Keratinocyte (primary cell): Measurements from ENCODE around the gene ABCA7. TPM values are rescaled to one million over a fixed set of nuclear protein-coding genes. Genes with fewer than 3 reads are reported as not detected.

Experiments
- DNase-seq: peaks from one replicate; pipeline ENCODE4 v3.0.0-alpha.2; 2011; ENCODE audit warnings: low read depth, missing footprints, low spot score
- FAIRE-seq: peaks from 2 replicates; lab custom pipeline; 2011; peaks lifted over from hg19 to GRCh38; lab: Jason Lieb, UNC
- H2AFZ ChIP-seq: 2 replicates; pipeline ENCODE4 v1.6.0; 2012; ENCODE audit warnings: low read length, control low read depth, inconsistent platforms; ENCODE audit not compliant: control insufficient read depth
- H3K27ac ChIP-seq: 2 replicates; pipeline ENCODE4 v1.5.1; 2011; ENCODE audit warnings: low read length; ENCODE audit not compliant: control insufficient read depth, insufficient read depth
- H3K27me3 ChIP-seq: 3 replicates; pipeline ENCODE4 v1.6.0; 2011; ENCODE audit warnings: low read length; ENCODE audit not compliant: control insufficient read depth, insufficient read depth; ENCODE audit errors: extremely low read depth
- H3K36me3 ChIP-seq, 2 experiments: 2 replicates in 1 of 2; 3 replicates in 1 of 2; pipeline ENCODE4 v1.5.1; 2011; ENCODE audit warnings: low read length in 2 of 2, mild to moderate bottlenecking in 1 of 2; ENCODE audit not compliant: control insufficient read depth in 2 of 2, insufficient read depth in 2 of 2; ENCODE audit errors: extremely low read depth in 1 of 2
- H3K4me1 ChIP-seq: 3 replicates; pipeline ENCODE4 v1.5.1; 2011; ENCODE audit warnings: low read length; ENCODE audit not compliant: control insufficient read depth, insufficient read depth; ENCODE audit errors: extremely low read depth
- H3K4me2 ChIP-seq: 3 replicates; pipeline ENCODE4 v1.6.0; 2011; ENCODE audit warnings: low read depth, low read length; ENCODE audit not compliant: control insufficient read depth, insufficient read depth; ENCODE audit errors: extremely low read depth
- H3K4me3 ChIP-seq, 3 experiments: fragments of 200-600 bp in 1 of 3; sonication (generic) in 1 of 3; 2 replicates in 2 of 3; 3 replicates in 1 of 3; pipeline ENCODE4 v1.5.1; 2011 to 2016; ENCODE audit warnings: low read length in 3 of 3, mild to moderate bottlenecking in 3 of 3, control low read depth in 2 of 3, inconsistent platforms in 1 of 3, low read depth in 1 of 3, mixed read lengths in 1 of 3, mixed run types in 1 of 3, moderate library complexity in 1 of 3; ENCODE audit not compliant: control insufficient read depth in 2 of 3, insufficient read depth in 2 of 3; ENCODE audit errors: extremely low read depth in 1 of 3
- H3K79me2 ChIP-seq: 2 replicates; pipeline ENCODE4 v1.6.0; 2012; ENCODE audit warnings: low read length; ENCODE audit not compliant: control insufficient read depth, insufficient read depth
- H3K9ac ChIP-seq: 3 replicates; pipeline ENCODE4 v1.6.0; 2011; ENCODE audit warnings: low read length; ENCODE audit not compliant: control insufficient read depth, insufficient read depth; ENCODE audit errors: extremely low read depth
- H3K9me1 ChIP-seq: 3 replicates; pipeline ENCODE4 v1.6.0; 2011; ENCODE audit warnings: low read length; ENCODE audit not compliant: control insufficient read depth, insufficient read depth; ENCODE audit errors: extremely low read depth
- H3K9me3 ChIP-seq: 2 replicates; pipeline ENCODE4 v1.5.1; 2012; ENCODE audit warnings: low read depth, low read length; ENCODE audit not compliant: control insufficient read depth
- H4K20me1 ChIP-seq: 3 replicates; pipeline ENCODE4 v1.6.0; 2011; ENCODE audit warnings: low read length; ENCODE audit not compliant: control insufficient read depth, insufficient read depth; ENCODE audit errors: extremely low read depth
- EZH2 ChIP-seq: IDR thresholded peaks from one replicate; pipeline ENCODE4 v1.6.1; 2012; ENCODE audit warnings: inconsistent platforms, mild to moderate bottlenecking, low read length, moderate library complexity
- dilution Hi-C: fragments of 300-500 bp; cut with MboI; formaldehyde crosslinking; loops from one replicate; pipeline ENCODE4 v1.7.0; 2020; ENCODE audit warnings: low sequenced_read_pairs; ENCODE audit not compliant: extremely low pct_ligation_motif_present
- polyA plus RNA-seq, 5 experiments: library from polyadenylated mRNA; depleted of rRNA in 3 of 5; stranded (reverse) in 3 of 5; stranded (forward) in 1 of 5; unstranded in 1 of 5; fragments of >200 nt; gene quantifications; 1 replicate in 1 of 5; 2 replicates in 3 of 5; 3 replicates in 1 of 5; pipeline versions ENCODE4 v1.2.1 to v1.2.3, GENCODE V29; 2011 to 2012; ENCODE audit warnings: missing spikeins in 2 of 5, low read depth in 1 of 5, low replicate concordance in 1 of 5
- TF ChIP-seq, protein P1 (sequence below), 3 experiments: IDR thresholded peaks in 1 of 3; conservative IDR thresholded peaks in 1 of 3; optimal IDR thresholded peaks in 1 of 3; 2 replicates in 2 of 3; 3 replicates in 1 of 3; pipeline versions ENCODE3 to v1.5.1; 2011; ENCODE audit warnings: low read length in 3 of 3, mild to moderate bottlenecking in 3 of 3, moderate library complexity in 2 of 3, control low read depth in 1 of 3, inconsistent platforms in 1 of 3; ENCODE audit not compliant: insufficient read depth in 2 of 3; ENCODE audit errors: extremely low read depth in 1 of 3

ABCA7 gene
- polyA plus RNA-seq, 1 donor (not counting 4 experiments of a cell fraction or from before 2014, with no cell fraction given): 7.4 TPM

DNA sequence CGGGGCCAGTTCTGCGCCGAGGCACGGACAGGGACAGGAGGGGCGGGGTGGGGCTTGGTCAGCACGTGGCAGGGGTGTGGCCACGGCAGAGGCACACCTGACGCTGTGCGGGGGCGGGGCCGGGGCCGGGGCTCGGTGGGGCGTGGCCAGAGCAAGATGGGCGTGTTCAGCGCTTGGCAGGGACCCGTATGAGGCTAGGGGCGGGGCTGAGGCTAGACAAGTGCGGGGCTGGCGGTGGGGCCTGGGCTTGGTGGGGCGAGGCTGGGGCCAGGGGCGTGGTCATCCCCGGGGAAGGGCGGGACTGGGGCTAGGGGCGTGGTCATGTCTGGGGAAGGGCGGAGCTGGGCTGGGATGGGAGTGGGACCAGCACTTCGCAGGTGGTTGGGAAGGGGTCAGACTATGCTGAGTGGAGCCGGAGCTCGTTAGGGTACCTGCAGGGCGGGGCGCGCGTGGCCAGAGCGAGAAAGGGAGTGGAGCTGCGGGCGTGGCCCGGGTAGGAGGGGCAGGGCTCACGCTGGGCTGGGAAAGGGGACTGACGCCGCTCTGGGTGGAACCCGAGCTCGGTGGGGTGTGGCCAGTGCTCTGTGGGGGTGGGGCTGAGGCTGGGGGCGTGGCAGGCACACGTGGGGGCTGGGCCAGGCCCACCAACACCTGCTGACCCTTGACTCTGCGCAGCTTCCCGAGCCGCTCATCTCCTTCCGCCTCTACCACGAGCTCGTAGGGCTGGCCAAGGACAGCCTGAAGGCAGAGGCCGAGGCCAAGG lies 42.4 kb downstream of the ABCA7 start:
- H3K9me3 ChIP-seq: no peaks in the 10 kb centered on the region
- no peaks in the 10 kb centered on the region for H4K20me1 ChIP-seq
- peak; percentile 85 for FAIRE-seq
- H3K79me2 ChIP-seq: no peaks in the 10 kb centered on the region
- peak; percentile 89 for DNase-seq
- H3K4me1 ChIP-seq: peaks cover 4% of the 10 kb centered on the region
- peak overlapping the region; percentile 34 to 71 (median 52) for H3K4me3 ChIP-seq
- peak overlapping the region; percentile 73 for H3K9ac ChIP-seq
- H3K4me2 ChIP-seq: peak overlapping the region; percentile 77
- no peak for TF ChIP-seq EZH2
- TF ChIP-seq, protein P1, sequence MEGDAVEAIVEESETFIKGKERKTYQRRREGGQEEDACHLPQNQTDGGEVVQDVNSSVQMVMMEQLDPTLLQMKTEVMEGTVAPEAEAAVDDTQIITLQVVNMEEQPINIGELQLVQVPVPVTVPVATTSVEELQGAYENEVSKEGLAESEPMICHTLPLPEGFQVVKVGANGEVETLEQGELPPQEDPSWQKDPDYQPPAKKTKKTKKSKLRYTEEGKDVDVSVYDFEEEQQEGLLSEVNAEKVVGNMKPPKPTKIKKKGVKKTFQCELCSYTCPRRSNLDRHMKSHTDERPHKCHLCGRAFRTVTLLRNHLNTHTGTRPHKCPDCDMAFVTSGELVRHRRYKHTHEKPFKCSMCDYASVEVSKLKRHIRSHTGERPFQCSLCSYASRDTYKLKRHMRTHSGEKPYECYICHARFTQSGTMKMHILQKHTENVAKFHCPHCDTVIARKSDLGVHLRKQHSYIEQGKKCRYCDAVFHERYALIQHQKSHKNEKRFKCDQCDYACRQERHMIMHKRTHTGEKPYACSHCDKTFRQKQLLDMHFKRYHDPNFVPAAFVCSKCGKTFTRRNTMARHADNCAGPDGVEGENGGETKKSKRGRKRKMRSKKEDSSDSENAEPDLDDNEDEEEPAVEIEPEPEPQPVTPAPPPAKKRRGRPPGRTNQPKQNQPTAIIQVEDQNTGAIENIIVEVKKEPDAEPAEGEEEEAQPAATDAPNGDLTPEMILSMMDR (optimal IDR thresholded peaks at IDR 0.05 in 1 of 3, IDR thresholded peaks at IDR 0.05 in 1 of 3, conservative IDR thresholded peaks at IDR 0.05 in 1 of 3; ENCODE audit: extremely low read depth in 1 of 3, insufficient read depth in 2 of 3, low read length in 3 of 3): no peak
- H3K27ac ChIP-seq: peak overlapping the region; percentile 74
- no peaks in the 10 kb centered on the region for H3K9me1 ChIP-seq
- peak overlapping the region; percentile 92 for H2AFZ ChIP-seq
- no peaks in the 10 kb centered on the region for H3K27me3 ChIP-seq
- peaks cover 4 to 7% of the 10 kb centered on the region in 2 experiments for H3K36me3 ChIP-seq
- dilution Hi-C loops: no loop called here

DNA sequence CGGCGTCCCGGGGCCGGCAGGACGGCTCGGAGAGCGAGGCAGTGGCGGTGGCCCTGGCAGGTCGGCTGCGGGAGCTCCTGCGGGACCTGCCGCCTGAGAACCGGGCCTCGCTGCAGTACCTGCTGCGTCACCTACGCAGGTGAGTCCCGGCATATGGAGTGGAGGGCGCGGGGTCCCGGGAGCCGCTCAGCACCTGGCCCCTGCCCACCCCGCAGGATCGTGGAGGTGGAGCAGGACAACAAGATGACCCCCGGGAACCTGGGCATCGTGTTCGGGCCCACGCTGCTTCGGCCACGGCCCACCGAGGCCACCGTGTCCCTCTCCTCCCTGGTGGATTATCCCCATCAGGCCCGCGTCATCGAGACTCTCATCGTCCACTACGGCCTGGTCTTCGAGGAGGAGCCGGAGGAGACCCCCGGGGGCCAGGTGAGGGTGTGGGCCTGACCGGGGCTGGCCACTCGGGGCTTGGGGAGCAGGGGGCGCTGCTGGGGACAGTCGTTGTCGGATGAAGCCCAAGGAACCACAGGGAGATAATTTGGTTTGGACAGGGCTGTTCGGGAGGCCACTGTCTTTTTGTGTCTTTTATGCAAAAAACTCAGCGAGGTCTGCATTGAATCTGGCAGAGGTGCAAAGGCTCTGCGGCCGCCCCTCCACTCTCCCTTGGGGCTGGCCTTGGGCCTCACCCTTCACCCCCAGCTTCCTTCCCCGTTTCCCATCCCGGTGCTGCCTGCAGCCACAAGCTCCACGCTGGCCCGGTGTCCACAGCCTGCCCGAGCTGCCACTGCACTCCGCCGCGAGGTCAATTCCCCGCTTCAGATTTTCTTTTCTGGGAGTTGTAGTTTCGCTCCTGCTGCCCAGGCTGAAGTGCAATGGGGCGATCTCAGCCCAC lies 43.3 kb downstream of the ABCA7 start:
- dilution Hi-C loops: no loop called here
- no peak for TF ChIP-seq EZH2
- TF ChIP-seq, protein P1 (optimal IDR thresholded peaks at IDR 0.05 in 1 of 3, IDR thresholded peaks at IDR 0.05 in 1 of 3, conservative IDR thresholded peaks at IDR 0.05 in 1 of 3; ENCODE audit: extremely low read depth in 1 of 3, insufficient read depth in 2 of 3, low read length in 3 of 3): no peak
- H3K36me3 ChIP-seq: peaks cover 7 to 12% of the 10 kb centered on the region in 2 experiments
- no peak overlapping the region for H3K27ac ChIP-seq
- peak overlapping the region; percentile 73 for H3K9ac ChIP-seq
- H3K79me2 ChIP-seq: no peaks in the 10 kb centered on the region
- H3K4me2 ChIP-seq: peak overlapping the region; percentile 77
- peaks cover 4% of the 10 kb centered on the region for H3K4me1 ChIP-seq
- H4K20me1 ChIP-seq: no peaks in the 10 kb centered on the region
- H3K9me1 ChIP-seq: no peaks in the 10 kb centered on the region
- no peaks in the 10 kb centered on the region for H3K27me3 ChIP-seq
- H3K4me3 ChIP-seq: peak overlapping the region; percentile 34 to 71 (median 52)
- no peaks in the 10 kb centered on the region for H3K9me3 ChIP-seq
- DNase-seq: no peak
- H2AFZ ChIP-seq: peak overlapping the region; percentile 30
- no peak for FAIRE-seq
